Progenitor cell of endocrine pancreas (in vitro differentiated cells): ENCODE data around the gene DGKB. TPM values are rescaled to one million over a fixed set of nuclear protein-coding genes. Genes with fewer than 3 reads are reported as not detected.

Source experiments
- DNase-seq: peaks from one replicate; pipeline ENCODE4 v3.0.0; 2021; ENCODE audit warnings: low spot score; ENCODE audit not compliant: unreplicated experiment
- H3K27ac Mint-ChIP-seq: 2 replicates; pipeline ENCODE4 v1.8.0; 2021; ENCODE audit warnings: mild to moderate bottlenecking, moderate library complexity, mixed read lengths
- H3K27me3 Mint-ChIP-seq: 2 replicates; pipeline ENCODE4 v1.8.0; 2021; ENCODE audit warnings: mixed read lengths
- H3K36me3 Mint-ChIP-seq: 2 replicates; pipeline ENCODE4 v1.8.0; 2022; ENCODE audit warnings: mixed read lengths; ENCODE audit not compliant: insufficient read depth
- H3K4me1 Mint-ChIP-seq: 2 replicates; pipeline ENCODE4 v1.8.0; 2021; ENCODE audit warnings: low read depth, mixed read lengths
- H3K4me3 Mint-ChIP-seq: 2 replicates; pipeline ENCODE4 v1.8.0; 2021; ENCODE audit warnings: low read depth, mild to moderate bottlenecking, moderate library complexity, mixed read lengths
- H3K9me3 Mint-ChIP-seq: 2 replicates; pipeline ENCODE4 v1.8.0; 2021; ENCODE audit warnings: low read depth, mixed read lengths
- total RNA-seq: library from RNA; stranded (reverse); gene quantifications from 2 replicates; pipeline ENCODE4 v1.2.1, GENCODE V29; 2021
- TF ChIP-seq, protein P1 (sequence below): fragments of 200-600 bp; sonication (generic); IDR thresholded peaks from one replicate; pipeline ENCODE4 v1.5.0; 2021; ENCODE audit warnings: antibody characterized with exemption, mild to moderate bottlenecking; ENCODE audit not compliant: unreplicated experiment

The DGKB gene
- total RNA-seq, 1 donor from 2014 or later: 0.74 TPM

DNA sequence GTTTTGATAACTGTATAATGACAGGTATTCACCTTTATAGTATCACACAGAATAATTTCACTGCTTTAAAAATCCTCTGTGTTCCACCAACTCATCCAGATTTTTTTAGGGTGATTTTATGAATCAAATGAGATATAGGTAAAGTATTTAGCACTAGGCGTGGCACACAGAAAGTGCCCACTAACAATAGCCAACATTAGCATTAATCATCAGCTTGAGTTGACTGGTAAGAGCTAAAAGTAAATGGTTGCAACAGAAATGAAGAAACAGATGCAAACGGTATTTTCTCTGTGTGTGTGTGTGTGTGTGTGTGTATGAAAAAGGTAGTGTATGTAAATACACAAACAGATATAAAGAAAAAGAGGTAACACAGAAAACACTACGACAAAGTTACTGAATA lies 534.3 kb downstream of the DGKB start:
- Mint-ChIP-seq H3K4me3 (no peak overlapping the region), H3K27me3 (no peaks in the 10 kb centered on the region), H3K9me3 (peaks cover 6% of the 10 kb centered on the region), H3K36me3 (no peaks in the 10 kb centered on the region), H3K27ac (no peak overlapping the region), H3K4me1 (peaks cover 2% of the 10 kb centered on the region)
- TF ChIP-seq, protein P1, sequence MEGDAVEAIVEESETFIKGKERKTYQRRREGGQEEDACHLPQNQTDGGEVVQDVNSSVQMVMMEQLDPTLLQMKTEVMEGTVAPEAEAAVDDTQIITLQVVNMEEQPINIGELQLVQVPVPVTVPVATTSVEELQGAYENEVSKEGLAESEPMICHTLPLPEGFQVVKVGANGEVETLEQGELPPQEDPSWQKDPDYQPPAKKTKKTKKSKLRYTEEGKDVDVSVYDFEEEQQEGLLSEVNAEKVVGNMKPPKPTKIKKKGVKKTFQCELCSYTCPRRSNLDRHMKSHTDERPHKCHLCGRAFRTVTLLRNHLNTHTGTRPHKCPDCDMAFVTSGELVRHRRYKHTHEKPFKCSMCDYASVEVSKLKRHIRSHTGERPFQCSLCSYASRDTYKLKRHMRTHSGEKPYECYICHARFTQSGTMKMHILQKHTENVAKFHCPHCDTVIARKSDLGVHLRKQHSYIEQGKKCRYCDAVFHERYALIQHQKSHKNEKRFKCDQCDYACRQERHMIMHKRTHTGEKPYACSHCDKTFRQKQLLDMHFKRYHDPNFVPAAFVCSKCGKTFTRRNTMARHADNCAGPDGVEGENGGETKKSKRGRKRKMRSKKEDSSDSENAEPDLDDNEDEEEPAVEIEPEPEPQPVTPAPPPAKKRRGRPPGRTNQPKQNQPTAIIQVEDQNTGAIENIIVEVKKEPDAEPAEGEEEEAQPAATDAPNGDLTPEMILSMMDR: no peak
- no peak for DNase-seq

DNA sequence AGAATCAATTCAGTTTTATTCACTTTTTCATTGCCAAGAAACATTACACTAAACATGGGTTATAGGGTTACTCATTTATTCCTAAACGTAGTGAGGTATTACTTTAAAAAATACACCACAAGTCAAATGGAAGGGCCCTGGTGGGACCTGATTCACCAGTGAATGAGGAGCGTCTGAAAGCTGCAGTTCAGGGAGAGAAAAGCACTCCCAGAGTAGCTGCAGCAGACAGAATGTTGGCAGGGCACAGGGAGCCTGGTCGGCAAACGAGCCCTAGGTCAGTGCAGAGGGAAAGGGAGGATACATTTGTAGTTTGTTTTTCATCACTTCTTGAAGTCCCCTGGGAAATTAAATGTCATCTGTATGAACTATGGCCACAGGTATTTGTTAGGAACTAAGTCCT lies 551.4 kb downstream of the DGKB start:
- Mint-ChIP-seq H3K36me3 (no peaks in the 10 kb centered on the region), H3K4me3 (no peak overlapping the region), H3K4me1 (peaks cover 3% of the 10 kb centered on the region), H3K27me3 (no peaks in the 10 kb centered on the region), H3K9me3 (peaks cover 4% of the 10 kb centered on the region), H3K27ac (no peak overlapping the region)
- DNase-seq: no peak
- TF ChIP-seq, protein P1: no peak

GRCh38 chr7:14341200-14341775 lies 561.3 kb downstream of the DGKB start:
- Mint-ChIP-seq H3K27me3 (no peaks in the 10 kb centered on the region), H3K36me3 (no peaks in the 10 kb centered on the region), H3K4me3 (no peak overlapping the region), H3K27ac (no peak overlapping the region), H3K4me1 (peaks cover 8% of the 10 kb centered on the region), H3K9me3 (no peaks in the 10 kb centered on the region)
- TF ChIP-seq, protein P1: no peak
- DNase-seq: no peak

DNA sequence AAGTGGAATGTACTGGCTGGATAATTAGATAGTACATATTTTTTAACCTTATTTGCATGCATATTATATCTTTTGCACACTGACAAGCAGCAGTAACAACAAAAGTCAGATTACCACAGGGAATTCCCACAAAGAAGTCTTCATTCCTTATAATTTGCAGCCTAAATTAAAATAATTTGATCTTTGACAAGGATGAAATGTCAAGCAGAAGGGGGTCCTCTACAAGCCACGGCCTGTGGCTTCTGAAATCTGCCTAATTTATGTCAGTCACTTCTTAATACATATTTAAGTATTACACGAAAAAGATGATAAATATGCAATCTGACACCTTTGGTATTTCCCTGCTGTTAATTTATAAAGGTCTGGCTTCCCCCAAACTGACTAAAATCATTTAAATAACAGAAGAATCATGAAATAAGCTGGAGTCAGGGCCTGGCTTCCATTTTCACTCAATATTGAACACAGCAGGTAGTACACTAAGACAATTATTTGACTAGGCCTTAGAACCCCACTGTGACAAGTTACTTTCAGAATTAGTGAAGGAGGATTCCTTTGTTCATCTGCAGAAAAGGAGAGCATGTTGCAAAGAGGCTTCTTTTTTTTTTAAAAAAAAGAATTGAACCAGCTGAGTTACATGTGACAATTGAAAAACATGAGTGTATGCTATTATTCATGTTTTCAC lies 562.0 kb downstream of the DGKB start:
- H3K36me3 Mint-ChIP-seq: no peaks in the 10 kb centered on the region
- no peak overlapping the region for H3K27ac Mint-ChIP-seq
- DNase-seq: no peak
- no peak overlapping the region for H3K4me3 Mint-ChIP-seq
- TF ChIP-seq, protein P1: no peak
- no peaks in the 10 kb centered on the region for H3K9me3 Mint-ChIP-seq
- H3K27me3 Mint-ChIP-seq: no peaks in the 10 kb centered on the region
- peaks cover 8% of the 10 kb centered on the region for H3K4me1 Mint-ChIP-seq

GRCh38 chr7:14339861-14340260 lies 562.7 kb downstream of the DGKB start:
- H3K27ac Mint-ChIP-seq: no peak overlapping the region
- DNase-seq: no peak
- TF ChIP-seq, protein P1: no peak
- H3K36me3 Mint-ChIP-seq: no peaks in the 10 kb centered on the region
- peaks cover 8% of the 10 kb centered on the region for H3K4me1 Mint-ChIP-seq
- no peak overlapping the region for H3K4me3 Mint-ChIP-seq
- no peaks in the 10 kb centered on the region for H3K27me3 Mint-ChIP-seq
- no peaks in the 10 kb centered on the region for H3K9me3 Mint-ChIP-seq
